ENCODE measurements around the gene GJD4.

GJD4 gene

DNA sequence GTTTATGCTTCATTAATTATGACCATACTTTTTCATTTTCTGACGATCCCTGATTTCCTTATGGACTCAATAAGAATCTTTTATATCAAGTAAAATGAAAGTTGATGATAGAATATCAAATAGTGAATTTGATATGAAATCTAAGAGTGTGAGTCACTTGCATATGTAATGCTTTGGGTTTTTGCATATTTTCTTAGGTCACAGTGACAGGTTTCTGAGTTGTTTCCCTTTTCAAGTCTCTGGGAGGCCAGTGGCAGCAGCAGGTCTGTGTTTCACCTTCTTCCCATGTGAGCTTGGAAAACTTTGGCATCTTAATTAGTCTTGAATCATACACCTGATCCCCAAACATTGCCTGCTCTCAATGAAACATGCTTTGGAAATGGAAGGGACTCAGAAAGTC lies 34.7 kb upstream of the GJD4 start:
- DNase-seq, result no peak
- no peak for TF ChIP-seq GATA1 (IDR thresholded peaks at IDR 0.05; ENCODE audit: low read depth, low read length)
- no peak for TF ChIP-seq POLR2A (IDR thresholded peaks at IDR 0.05; ENCODE audit: low read length)

DNA sequence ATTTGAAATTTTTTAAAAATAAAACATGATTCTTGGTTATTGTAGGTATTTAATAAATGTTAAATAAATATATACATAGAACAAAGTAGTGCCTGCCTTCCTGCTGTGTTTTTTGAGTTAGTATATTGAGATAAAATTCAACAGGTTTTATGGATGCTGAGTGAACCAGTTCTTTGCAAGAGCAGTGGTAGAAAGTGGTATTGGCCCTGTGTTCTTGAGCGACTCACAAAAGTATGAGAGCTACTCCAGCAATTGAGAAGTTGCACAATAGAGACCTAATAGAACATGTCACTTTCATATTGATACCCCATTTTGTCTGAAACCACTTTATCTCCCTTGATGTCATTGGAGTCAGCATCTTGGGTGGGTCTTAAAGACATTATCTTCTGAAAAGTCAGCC lies 32.6 kb upstream of the GJD4 start:
- DNase-seq, result no peak
- TF ChIP-seq POLR2A (IDR thresholded peaks at IDR 0.05; ENCODE audit: low read length), result no peak
- no peak for TF ChIP-seq GATA1 (IDR thresholded peaks at IDR 0.05; ENCODE audit: low read depth, low read length)

DNA sequence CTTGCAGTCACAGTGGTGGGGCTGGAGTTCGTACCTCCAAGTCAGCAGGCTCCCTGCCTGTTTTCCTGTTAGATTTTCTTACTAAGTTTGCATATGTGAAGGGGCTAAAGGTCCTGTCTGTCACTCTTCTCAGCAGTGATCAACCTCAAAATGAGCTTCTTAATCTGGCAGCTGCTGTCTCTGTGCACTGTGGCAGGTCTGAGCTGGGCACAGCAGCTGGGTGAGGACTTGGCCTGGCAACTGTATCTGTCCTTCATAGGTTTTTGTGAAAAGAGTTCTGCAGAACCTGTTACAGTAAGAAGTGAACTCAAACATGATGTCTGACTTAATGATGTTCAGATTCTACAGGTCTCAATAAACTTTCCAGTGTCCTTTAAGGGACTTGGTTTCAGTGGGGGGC lies 31.3 kb upstream of the GJD4 start:
- no peak for TF ChIP-seq POLR2A (IDR thresholded peaks at IDR 0.05; ENCODE audit: low read length)
- TF ChIP-seq GATA1 (IDR thresholded peaks at IDR 0.05; ENCODE audit: low read depth, low read length), result no peak
- DNase-seq, result no peak

GRCh38 chr10:35574924-35575352 lies 30.2 kb upstream of the GJD4 start:
- no peak for DNase-seq

GRCh38 chr10:35575640-35576039 lies 29.5 kb upstream of the GJD4 start:
- DNase-seq, result no peak

More at GRCh38 chr10:35574924-35575352, 30.2 kb upstream of the GJD4 start:
- TF ChIP-seq POLR2A (IDR thresholded peaks at IDR 0.05; ENCODE audit: low read length) (no peak), GATA1 (IDR thresholded peaks at IDR 0.05; ENCODE audit: low read depth, low read length) (no peak)

DNA sequence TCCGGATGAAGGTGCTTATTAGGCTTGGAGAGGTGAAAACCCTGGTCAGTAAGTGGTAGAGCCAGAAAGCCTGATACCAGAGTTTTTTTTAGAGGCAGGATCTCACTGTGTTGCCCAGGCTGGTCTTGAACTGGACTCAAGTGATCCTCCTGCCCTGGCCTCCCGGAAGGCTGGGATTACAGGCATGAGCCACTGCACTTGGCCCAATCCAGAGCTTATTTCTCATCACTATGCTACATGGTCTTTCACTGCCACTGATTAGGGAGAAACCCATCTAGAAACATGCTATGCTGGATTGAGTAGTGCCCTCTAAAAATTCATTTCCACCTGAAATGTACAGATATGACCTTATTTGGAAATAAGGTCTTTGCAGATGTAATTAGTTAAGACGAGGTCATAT lies 28.4 kb upstream of the GJD4 start:
- TF ChIP-seq POLR2A (IDR thresholded peaks at IDR 0.05; ENCODE audit: low read length), result no peak
- no peak for TF ChIP-seq GATA1 (IDR thresholded peaks at IDR 0.05; ENCODE audit: low read depth, low read length)
- no peak for DNase-seq

More at GRCh38 chr10:35575640-35576039, 29.5 kb upstream of the GJD4 start:
- TF ChIP-seq GATA1 (IDR thresholded peaks at IDR 0.05; ENCODE audit: low read depth, low read length), result no peak
- no peak for TF ChIP-seq POLR2A (IDR thresholded peaks at IDR 0.05; ENCODE audit: low read length)

GRCh38 chr10:35577926-35578617 lies 27.1 kb upstream of the GJD4 start:
- TF ChIP-seq GATA1 (IDR thresholded peaks at IDR 0.05; ENCODE audit: low read depth, low read length) (no peak), POLR2A (IDR thresholded peaks at IDR 0.05; ENCODE audit: low read length) (no peak)
- DNase-seq, result no peak

GRCh38 chr10:35578618-35578956 lies 26.6 kb upstream of the GJD4 start:
- no peak for DNase-seq
- TF ChIP-seq GATA1 (IDR thresholded peaks at IDR 0.05; ENCODE audit: low read depth, low read length) (no peak), POLR2A (IDR thresholded peaks at IDR 0.05; ENCODE audit: low read length) (no peak)

DNA sequence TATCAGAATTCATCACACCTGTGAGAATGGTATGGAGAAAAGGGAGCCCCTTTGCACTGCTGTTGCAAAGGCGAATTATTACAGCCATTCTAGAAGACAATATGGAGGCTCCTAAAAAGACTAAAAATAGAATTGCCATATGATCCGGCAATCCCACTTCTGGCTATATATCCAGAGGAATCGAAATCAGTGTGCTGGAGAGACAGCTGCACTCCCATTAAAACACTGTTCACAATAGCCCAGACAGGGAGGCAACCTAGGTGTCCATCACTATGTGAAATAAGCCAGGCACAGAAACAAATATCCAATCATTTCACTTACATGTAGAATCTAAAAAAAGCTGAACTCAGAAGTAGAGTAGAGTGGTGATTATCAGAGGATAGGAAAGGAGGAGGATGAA lies 26.0 kb upstream of the GJD4 start:
- TF ChIP-seq GATA1 (IDR thresholded peaks at IDR 0.05; ENCODE audit: low read depth, low read length) (no peak), POLR2A (IDR thresholded peaks at IDR 0.05; ENCODE audit: low read length) (no peak)
- DNase-seq, result no peak

GRCh38 chr10:35579726-35580422 lies 25.3 kb upstream of the GJD4 start:
- TF ChIP-seq POLR2A (IDR thresholded peaks at IDR 0.05; ENCODE audit: low read length), result no peak
- no peak for TF ChIP-seq GATA1 (IDR thresholded peaks at IDR 0.05; ENCODE audit: low read depth, low read length)
- no peak for DNase-seq

DNA sequence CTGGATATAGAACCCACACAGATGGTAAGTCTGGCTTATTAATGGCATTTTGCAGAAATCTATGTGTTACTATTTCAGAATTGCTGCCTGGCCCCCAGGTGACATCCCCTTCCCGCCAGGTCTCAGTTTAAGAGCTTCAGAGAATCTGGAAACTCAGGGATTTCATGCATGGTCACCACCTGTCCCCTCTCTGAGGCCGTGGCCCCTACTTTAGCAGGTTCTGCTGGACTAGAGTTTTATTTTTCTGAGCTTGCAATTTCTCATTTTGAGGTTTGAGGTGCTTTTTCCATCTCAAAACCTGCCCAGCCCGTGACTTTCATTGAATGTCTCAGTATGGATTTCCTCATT lies 24.7 kb upstream of the GJD4 start:
- no peak for TF ChIP-seq GATA1 (IDR thresholded peaks at IDR 0.05; ENCODE audit: low read depth, low read length)
- no peak for TF ChIP-seq POLR2A (IDR thresholded peaks at IDR 0.05; ENCODE audit: low read length)
- no peak for DNase-seq

GRCh38 chr10:35581655-35582054 lies 23.5 kb upstream of the GJD4 start:
- no peak for TF ChIP-seq POLR2A (IDR thresholded peaks at IDR 0.05; ENCODE audit: low read length)

GRCh38 chr10:35584946-35585345 lies 20.2 kb upstream of the GJD4 start:
- no peak for DNase-seq
- TF ChIP-seq POLR2A (IDR thresholded peaks at IDR 0.05; ENCODE audit: low read length) (no peak), GATA1 (IDR thresholded peaks at IDR 0.05; ENCODE audit: low read depth, low read length) (no peak)

More at GRCh38 chr10:35581655-35582054, 23.5 kb upstream of the GJD4 start:
- DNase-seq, result no peak

DNA sequence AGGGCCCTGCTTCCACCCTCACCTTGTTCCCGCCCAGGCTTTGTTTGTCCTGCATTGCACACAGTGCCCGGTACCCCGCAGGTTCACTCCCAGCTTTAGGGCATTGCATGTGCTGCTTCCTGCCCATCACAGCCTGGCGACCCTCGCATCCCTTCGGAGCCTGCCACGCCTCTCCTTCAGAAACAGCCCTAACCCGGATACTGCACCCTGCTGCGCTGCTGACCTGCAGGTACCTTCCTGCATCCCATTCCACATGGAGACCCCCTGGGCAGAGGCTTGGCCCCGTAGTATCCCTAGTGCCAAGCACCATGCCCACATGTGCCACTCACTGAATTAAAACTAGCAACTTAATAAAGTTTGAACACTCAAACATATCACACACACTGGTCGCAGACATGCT lies 19.8 kb upstream of the GJD4 start:
- TF ChIP-seq GATA1 (IDR thresholded peaks at IDR 0.05; ENCODE audit: low read depth, low read length), result no peak
- TF ChIP-seq POLR2A (IDR thresholded peaks at IDR 0.05; ENCODE audit: low read length), result no peak
- no peak for DNase-seq

GRCh38 chr10:35585903-35586535 lies 19.1 kb upstream of the GJD4 start:
- TF ChIP-seq GATA1 (IDR thresholded peaks at IDR 0.05; ENCODE audit: low read depth, low read length) (no peak), POLR2A (IDR thresholded peaks at IDR 0.05; ENCODE audit: low read length) (no peak)
- no peak for DNase-seq
